Fibroblast of skin of left biceps (primary cell): ENCODE measurements around the gene IQGAP1.

Experiments used
- DNase-seq, 2 experiments: peaks; one replicate each; pipeline ENCODE4 v3.0.0-alpha.2; 2013; ENCODE audit warnings: low read depth in 2 of 2

The IQGAP1 gene

GRCh38 chr15:90531147-90531546, 143.1 kb downstream of the IQGAP1 start:
- DNase-seq, result no peak

GRCh38 chr15:90535254-90535653, 147.2 kb downstream of the IQGAP1 start:
- DNase-seq, result no peak

GRCh38 chr15:90539789-90540188, 151.7 kb downstream of the IQGAP1 start:
- no peak for DNase-seq

GRCh38 chr15:90540768-90541167, 152.7 kb downstream of the IQGAP1 start:
- DNase-seq, result no peak

DNA sequence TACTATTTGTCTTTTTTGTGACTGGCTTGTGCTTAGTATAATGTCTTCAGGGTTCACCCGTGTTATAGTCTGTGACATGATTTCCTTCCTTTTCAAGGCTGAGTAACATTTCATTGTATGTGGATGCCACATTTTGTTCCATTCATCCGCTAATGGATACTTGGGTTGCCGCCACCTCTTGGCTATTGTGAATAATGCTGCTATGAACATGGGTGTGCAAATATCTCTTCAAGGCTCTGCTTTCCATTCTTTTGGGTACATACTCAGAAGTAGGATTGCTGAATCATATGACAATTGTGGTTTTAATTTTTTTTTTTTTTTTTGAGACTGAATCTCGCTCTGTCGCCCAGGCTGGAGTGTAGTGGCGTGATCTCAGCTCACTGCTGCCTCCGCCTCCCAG, 157.1 kb downstream of the IQGAP1 start:
- no peak for DNase-seq

GRCh38 chr15:90547540-90547939, 159.5 kb downstream of the IQGAP1 start:
- DNase-seq, result no peak

DNA sequence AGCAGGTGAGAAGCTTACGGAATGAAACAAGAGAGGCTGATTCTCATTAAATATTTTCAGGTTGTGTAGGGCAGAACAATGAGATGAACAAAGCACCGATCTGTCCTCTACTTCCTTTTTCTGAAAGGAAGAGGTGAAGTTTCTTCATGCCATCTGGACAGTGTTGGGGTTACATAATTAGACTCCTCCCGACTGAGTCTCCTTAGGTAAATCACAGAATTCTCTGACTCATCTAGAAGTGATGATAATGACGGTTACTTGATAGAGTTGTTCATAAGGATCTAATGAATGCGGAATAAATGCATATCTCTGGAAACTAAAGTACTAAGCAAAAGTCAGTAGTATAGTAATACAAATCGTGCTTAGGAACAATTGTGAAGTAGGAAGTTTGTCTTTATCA, 162.9 kb downstream of the IQGAP1 start:
- DNase-seq, result no peak
